Measurements from ENCODE around the gene TBK1. TPM values are rescaled to one million over a fixed set of nuclear protein-coding genes. Genes with fewer than 3 reads are reported as not detected.
A peak's percentile ranks its signal among the peaks of the same experiment; 100 is the strongest.
"Not testable (repeated sequence)": the region's sequence is repeated elsewhere in the genome, so short reads cannot be mapped to it uniquely, and the experiment has no call there.

Gene TBK1
- polyA plus RNA-seq, 2 of the 4 experiments (the other 2 are of a cell fraction): 29.3 to 52.5 TPM

- Histone ChIP-seq H3K4me2 (no peak overlapping the region), H3K4me1 (no peaks in the 10 kb centered on the region), H3K9me3 (no peaks in the 10 kb centered on the region), H3K27ac (no peak overlapping the region), H3K4me3 (no peak overlapping the region)
- FAIRE-seq (no peak), DNase-seq (ENCODE audit: low read depth in 1 of 2, low spot score in 1 of 2) (no peak), ATAC-seq (no peak)
- TF ChIP-seq FOSL2 (IDR thresholded peaks at IDR 0.05): no peak
- no peak for TF ChIP-seq FOSL2 (CRISPR knock-in tag; IDR thresholded peaks at IDR 0.05)
- TF ChIP-seq SMC3 (IDR thresholded peaks at IDR 0.05): no peak
- TF ChIP-seq MAFK (IDR thresholded peaks at IDR 0.05; ENCODE audit: partially characterized antibody): no peak
- no peak for TF ChIP-seq RNF2 (IDR thresholded peaks at IDR 0.05; ENCODE audit: borderline replicate concordance, low read depth)
- TF ChIP-seq ZNF302 (CRISPR knock-in tag; IDR thresholded peaks at IDR 0.05): no peak
- TF ChIP-seq SREBF2 (IDR thresholded peaks at IDR 0.05): no peak
- no peak for TF ChIP-seq BCL3 (IDR thresholded peaks at IDR 0.05)
- no peak for TF ChIP-seq ZSCAN20 (CRISPR knock-in tag; IDR thresholded peaks at IDR 0.05)
- TF ChIP-seq CBX2 (IDR thresholded peaks at IDR 0.05; ENCODE audit: borderline replicate concordance, low read depth): no peak
- TF ChIP-seq, protein P1, sequence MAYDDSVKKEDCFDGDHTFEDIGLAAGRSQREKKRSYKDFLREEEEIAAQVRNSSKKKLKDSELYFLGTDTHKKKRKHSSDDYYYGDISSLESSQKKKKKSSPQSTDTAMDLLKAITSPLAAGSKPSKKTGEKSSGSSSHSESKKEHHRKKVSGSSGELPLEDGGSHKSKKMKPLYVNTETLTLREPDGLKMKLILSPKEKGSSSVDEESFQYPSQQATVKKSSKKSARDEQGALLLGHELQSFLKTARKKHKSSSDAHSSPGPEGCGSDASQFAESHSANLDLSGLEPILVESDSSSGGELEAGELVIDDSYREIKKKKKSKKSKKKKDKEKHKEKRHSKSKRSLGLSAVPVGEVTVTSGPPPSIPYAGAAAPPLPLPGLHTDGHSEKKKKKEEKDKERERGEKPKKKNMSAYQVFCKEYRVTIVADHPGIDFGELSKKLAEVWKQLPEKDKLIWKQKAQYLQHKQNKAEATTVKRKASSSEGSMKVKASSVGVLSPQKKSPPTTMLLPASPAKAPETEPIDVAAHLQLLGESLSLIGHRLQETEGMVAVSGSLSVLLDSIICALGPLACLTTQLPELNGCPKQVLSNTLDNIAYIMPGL (CRISPR knock-in tag; IDR thresholded peaks at IDR 0.05; ENCODE audit: borderline replicate concordance): no peak
- TF ChIP-seq NFE2L2 (conservative IDR thresholded peaks at IDR 0.05; ENCODE audit: low read length): no peak
- no peak for TF ChIP-seq KDM1A (IDR thresholded peaks at IDR 0.05; ENCODE audit: low read depth)
- TF ChIP-seq TFCP2L1 (CRISPR knock-in tag; IDR thresholded peaks at IDR 0.05): no peak
- no peak for TF ChIP-seq CHD4 (IDR thresholded peaks at IDR 0.05; ENCODE audit: borderline replicate concordance)
- no peak for TF ChIP-seq CBX8 (IDR thresholded peaks at IDR 0.05)
- no peak for TF ChIP-seq POLR2A (IDR thresholded peaks at IDR 0.05; ENCODE audit: low read length)
- no peak for TF ChIP-seq FOSB (CRISPR knock-in tag; IDR thresholded peaks at IDR 0.05)
- TF ChIP-seq MAX (IDR thresholded peaks at IDR 0.05): no peak
- ChIA-PET POLR2A (no interaction called here), CTCF (interaction anchor here (3.4 to 6.1 kb wide), 2 partner anchors 11 to 159 kb away, joined by 22 to 27 read pairs; no protein-coding TSS in a partner anchor)
- WGBS (ENCODE audit: missing lambda C conversion rate): 72% methylated on average over 4 of the region's 4 CpGs
These were observed 86.2 kb downstream of the TBK1 start for GRCh38 chr12:64538121-64538520.

DNA sequence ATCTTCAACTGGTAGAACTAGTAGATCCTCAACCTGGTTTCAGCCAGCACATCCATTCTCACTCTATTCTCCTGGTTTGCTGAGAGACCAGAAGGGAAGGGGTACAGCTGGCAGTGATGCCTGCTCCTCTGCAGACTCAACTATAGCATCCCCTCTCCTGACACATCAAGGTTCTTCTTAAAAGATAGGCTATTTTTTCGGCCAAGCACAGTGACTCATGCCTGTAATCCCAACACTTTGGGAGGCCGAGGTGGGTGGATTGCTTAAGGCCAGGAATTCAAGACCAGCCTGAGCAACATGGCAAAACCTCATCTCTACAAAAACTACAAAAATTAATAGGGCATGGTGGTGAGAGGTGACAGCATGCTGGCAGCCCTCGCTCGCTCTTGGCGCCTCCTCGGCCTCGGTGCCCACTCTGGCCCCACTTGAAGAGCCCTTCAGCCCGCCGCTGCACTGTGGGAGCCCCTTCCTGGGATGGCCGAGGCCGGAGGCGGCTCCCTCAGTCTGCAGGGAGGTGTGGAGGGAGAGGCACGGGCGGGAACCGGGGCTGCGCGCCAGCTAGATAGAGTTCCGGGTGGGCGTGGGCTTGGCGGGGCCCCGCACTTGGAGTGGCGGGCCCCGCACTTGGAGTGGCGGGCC, 90.6 kb downstream of the TBK1 start:
- H3K4me1 ChIP-seq; POLR2A ChIA-PET; H3K4me2 ChIP-seq; FAIRE-seq; H3K4me3 ChIP-seq; H3K9me3 ChIP-seq; DNase-seq (ENCODE audit: low read depth in 1 of 2, low spot score in 1 of 2); H3K27ac ChIP-seq; ATAC-seq: not testable (repeated sequence)
- CTCF ChIA-PET: interaction anchor here (22.9 kb wide), 1 partner anchor 150 kb away, joined by 342 read pairs; no protein-coding TSS in a partner anchor
- WGBS (ENCODE audit: missing lambda C conversion rate): 81% methylated on average over 19 of the region's 24 CpGs

DNA sequence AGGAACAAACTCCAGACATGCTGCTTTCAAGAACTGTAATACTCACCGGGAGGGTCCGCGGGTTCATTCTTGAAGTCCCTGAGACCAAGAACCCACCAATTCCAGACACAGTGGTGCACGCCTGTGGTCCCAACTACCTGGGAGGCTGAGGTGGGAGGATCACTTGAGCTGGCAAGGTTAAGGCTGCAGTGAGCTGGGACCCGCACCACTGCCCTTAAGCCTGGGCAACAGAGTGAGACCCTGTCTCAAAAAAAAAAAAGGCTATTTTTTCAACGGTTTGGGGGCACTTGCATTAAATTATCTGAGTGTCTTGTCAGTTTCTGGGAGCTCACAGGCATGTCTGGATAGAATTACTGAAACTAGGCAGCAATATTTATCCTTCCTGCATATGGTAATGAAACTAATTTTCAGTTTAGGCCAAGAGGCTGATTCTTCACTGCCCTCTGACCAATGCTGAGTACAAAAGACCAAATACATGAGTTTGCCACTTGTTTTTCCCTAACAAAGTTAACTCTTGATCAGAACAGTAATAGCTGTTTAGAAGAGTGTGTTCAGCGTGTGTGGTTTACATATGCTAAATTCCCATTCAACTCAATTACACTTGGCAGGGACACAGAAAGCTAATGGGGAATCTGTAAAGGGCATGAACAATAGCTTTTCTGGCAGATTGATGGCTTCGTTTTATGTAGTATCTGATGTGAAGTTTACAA, 92.6 kb downstream of the TBK1 start:
- H3K4me3 ChIP-seq: no peak overlapping the region
- no peak overlapping the region for H3K27ac ChIP-seq
- FAIRE-seq: no peak
- peak in 1 of 2 experiments; percentile 48; a peak in 2 of 6 replicates for ATAC-seq
- DNase-seq (ENCODE audit: low read depth in 1 of 2, low spot score in 1 of 2): no peak
- 77% methylated on average over 8 of the region's 8 CpGs for WGBS (ENCODE audit: missing lambda C conversion rate)
- H3K4me1 ChIP-seq: no peaks in the 10 kb centered on the region
- ChIA-PET CTCF (interaction anchor here (0.6 to 22.9 kb wide), 9 partner anchors 8 to 831 kb away, joined by 3 to 342 read pairs (median 4); no protein-coding TSS in a partner anchor), POLR2A (no interaction called here)
- H3K4me2 ChIP-seq: no peak overlapping the region
- TF ChIP-seq POLR2AphosphoS2 (conservative IDR thresholded peaks at IDR 0.05; ENCODE audit: low read length) (no peak), MYC (IDR thresholded peaks at IDR 0.05; ENCODE audit: borderline replicate concordance, low read length) (no peak), HEYL (CRISPR knock-in tag; IDR thresholded peaks at IDR 0.05) (no peak)
- no peaks in the 10 kb centered on the region for H3K9me3 ChIP-seq
